GM19351 (cell line): ENCODE measurements around the gene SEMA5A.

Experiments used
- ATAC-seq: cut with Tn5 transposase; IDR thresholded peaks from one replicate; pipeline ENCODE4 v1.9.1; 2021; ENCODE audit warnings: mild to moderate bottlenecking, moderate library complexity; ENCODE audit not compliant: unreplicated experiment

The SEMA5A gene

DNA sequence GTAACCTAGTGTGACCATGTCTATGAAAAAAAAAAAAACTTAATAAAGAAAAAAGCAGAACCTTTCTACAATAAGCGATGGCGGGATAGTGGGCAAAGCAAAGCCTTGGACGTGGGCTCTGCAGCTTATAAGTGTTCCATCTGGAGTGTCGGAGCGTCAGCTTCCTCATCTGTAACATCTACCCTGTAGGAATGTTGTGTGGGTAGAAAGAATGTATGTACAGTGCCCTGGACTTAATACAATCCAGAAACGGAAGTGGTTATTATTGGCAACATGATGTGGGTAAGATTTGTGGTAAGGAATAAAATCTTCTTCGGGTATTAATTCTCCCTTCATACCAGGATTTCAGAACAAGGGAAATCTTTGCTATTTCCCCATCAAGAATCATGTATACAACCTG lies 66.5 kb downstream of the SEMA5A start:
- ATAC-seq: no peak

DNA sequence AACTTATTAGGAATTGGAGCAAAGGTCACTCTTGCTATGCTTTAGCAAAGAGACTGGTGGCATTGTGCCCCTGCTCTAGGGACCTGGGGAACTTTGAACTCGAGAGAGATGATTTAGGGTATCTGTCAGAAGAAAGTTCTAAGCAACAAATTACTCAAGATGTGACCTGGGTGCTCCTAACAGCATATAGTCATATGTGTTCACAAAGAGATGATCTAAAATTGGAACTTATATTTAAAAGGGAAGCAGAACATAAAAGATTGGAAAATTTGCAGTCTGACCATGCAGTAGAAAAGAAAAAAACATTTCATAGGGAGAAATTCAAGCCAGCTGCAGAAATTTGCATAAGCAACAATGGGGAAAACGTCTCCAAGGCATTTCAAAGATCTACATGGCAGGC lies 68.3 kb downstream of the SEMA5A start:
- no peak for ATAC-seq

GRCh38 chr5:9474219-9475002 lies 71.5 kb downstream of the SEMA5A start:
- no peak for ATAC-seq

- no peak for ATAC-seq
These were observed 72.3 kb downstream of the SEMA5A start for GRCh38 chr5:9473624-9474023.

GRCh38 chr5:9470410-9470809 lies 75.5 kb downstream of the SEMA5A start:
- no peak for ATAC-seq

DNA sequence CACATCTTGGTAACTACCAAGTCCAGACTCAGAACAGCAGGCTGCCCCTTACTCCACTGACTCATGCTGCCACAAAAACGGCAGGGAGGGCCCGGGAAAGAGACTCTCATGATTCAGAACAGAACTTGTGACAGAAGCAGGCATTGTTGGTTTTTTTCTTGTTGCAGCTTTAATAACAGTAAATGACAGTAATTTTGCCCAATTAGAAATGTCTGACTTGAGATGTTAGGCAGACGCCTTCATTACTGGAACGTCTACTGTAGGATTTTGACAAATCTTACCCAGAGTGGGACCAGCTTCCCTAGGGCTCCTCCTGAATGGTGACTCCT lies 77.9 kb downstream of the SEMA5A start:
- ATAC-seq: no peak

DNA sequence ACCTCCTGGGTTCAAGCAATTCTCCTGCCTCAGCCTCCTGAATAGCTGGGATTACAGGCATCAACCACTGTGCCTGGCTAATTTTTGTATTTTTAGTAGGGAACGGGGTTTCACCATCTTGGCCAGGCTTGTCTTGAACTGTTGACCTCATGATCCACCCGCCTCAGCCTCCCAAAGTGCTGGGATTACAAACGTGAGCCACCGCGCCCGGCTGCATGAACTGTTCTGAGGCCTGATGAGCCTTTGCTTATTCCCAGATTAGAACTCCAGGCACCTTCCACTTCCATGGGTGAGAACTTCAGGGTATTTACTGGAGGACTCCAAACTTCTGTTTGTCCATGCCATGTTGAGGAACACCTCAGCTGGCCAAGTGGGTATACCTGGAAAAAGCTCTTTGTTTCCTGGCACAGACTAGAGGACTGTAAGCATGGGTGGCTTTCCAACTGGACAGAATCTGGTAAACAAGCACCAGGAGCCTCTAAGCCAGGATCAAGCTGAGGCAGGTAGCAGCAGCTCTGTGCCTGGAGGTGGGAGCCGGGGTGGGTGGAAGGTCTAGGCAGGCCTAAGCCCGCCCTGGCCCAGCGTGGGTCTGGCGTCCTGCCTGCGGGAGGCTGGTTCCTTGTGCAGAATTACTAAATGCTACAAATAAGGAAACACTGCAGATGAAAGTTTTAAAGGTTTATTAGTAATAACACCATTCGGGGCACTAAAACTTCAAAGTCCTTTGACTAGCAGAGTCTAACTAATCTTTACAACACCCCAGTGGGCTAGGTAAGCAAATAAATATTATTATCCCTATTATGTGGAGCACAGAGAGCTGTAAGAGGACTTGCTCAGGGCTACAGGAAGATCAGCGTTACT lies 78.4 kb downstream of the SEMA5A start:
- no peak for ATAC-seq

DNA sequence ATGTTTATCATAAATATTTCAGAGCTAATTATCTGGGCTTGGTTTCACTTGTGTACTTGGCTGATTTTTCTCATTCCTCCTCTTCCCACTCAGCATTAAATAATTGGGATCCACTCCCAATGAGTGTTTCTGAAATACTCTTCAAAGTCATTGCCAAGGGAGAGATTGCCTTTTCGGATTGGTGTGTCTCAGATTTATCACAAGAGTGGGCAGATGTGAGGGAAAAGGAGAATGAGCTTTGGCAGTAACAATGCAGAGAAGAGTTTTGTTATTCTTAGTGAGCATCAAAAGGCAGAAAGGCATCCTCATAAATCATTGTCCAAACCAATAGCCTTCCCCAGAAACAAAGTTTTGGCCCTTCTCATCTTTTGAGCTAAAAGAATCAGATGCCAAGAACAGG lies 79.2 kb downstream of the SEMA5A start:
- no peak for ATAC-seq

- no peak for ATAC-seq
These were observed 81.4 kb downstream of the SEMA5A start for GRCh38 chr5:9464478-9464877.

DNA sequence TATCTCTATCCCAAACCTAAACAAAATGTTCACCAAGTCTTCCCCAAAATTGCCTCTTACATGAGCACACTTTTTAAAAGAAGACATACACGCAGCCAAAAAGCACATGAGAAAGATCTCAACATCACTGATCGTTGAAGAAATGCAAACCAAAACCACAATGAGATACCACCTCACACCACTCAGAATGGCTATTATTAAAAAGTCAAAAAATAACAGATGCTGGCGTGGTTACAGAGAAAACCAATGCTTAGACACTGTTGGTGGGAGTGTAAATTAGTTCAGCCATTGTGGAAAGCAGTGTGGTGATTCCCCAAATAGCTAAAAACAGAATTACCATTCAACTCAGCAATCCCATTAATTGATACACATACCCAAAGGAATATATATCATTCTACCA lies 83.8 kb downstream of the SEMA5A start:
- no peak for ATAC-seq

DNA sequence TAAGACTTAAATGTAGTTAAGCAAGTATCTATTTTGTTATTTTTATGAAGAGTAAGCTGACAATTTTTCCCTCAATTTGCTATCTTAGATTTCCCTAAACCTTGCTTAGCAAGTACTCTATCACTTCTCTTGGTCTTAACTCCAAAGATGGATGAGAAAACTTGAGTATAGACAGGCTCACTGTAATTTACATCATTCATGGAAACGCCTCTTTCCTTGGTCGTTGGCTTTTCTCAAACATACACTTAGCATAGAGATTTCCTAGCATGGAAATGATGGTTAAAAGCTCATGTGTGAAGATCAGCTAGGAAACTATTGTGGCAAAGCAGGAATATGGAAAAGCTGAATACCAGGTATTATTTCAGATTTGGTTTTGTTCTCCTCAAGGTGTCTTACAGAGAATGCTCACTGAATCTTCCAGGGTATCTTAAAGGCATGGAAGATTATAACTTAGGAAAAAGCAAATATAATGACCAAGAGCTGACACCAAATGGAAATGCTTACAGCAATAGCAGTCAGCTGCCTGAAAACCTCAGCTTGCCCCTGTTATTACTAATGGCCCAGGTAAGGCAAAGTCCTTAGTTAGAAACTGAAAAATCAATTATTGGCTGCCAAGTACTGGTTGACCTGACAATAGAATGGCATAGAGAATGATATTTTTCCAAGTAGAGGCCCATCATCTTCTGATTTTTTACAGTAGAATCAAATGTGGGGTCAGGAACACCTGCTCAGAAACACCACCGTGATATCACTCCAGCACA lies 84.8 kb downstream of the SEMA5A start:
- ATAC-seq: no peak

DNA sequence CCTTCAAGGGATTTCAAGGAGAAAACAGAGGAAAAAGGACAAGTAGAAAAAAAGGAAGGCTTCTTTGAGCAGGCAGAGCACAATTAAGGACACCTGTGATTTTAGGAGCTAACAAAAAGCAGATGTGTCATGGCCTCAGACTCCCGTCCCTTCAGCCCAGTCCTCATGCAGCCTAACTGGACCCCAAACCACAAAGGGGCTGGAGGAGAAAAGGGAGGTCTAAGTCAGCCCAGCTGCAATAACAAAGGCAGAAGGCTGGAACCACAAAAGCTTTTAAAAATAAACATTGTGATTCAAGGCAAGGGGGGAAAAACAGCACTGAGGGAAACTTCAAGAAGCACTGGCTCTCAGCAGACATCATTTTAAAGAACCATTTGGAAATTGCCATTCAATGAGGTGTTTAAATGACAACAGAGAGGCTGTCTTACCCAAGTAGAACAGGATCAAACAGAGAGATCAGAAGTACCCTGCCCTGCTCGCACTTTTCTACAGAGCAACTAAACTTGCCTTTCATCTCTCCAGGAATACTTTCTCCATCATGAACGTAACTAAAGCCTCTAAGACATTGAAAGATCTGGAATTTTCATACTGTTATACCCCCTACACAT lies 89.3 kb downstream of the SEMA5A start:
- no peak for ATAC-seq

DNA sequence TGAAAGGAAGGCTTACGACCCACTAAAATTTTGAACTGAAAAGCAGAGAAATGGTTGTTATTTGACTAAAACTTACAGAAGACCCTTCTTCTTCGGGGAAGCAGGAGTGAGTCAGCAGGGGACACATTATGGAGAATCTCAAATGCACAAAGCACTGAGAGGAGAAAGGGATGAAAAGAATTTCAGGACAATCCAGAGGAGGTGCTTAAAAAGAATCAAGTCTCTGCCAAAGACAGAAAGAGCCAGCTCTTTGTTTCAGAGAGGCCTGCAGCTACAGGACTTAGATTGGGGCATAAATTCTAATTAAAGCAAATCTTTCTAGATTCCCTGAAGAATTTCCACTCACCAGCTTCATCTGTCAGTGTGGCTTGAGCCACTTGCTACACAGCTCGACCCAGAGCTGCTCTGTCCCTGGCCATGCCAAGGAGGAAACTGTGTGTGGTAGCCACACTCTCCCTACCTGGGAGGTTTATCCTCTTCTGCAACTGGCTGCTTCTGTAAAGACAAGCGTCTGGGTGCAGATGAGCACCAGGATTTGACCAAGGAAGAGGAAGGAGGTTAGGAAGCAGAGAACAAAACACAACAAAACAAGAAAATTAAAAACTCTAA lies 89.9 kb downstream of the SEMA5A start:
- ATAC-seq: no peak

DNA sequence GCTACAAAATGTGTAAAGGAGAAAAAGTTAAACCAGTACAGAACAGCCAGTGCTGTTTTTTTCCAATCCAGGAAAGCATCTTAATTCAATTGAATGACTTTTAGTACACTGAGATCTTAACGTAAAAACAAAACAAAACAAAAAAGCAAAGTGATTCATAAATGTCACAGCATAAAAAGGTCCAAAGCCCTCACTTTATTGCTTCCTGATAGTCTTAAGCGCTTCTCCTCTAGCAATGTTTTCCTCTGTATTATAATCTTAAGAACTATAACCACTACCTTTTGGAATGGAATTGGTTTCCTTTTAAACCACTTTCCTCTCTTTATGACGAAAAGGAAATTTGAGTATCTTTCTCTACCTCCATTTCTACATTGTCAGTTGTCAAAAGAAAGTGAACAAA lies 91.4 kb downstream of the SEMA5A start:
- no peak for ATAC-seq

DNA sequence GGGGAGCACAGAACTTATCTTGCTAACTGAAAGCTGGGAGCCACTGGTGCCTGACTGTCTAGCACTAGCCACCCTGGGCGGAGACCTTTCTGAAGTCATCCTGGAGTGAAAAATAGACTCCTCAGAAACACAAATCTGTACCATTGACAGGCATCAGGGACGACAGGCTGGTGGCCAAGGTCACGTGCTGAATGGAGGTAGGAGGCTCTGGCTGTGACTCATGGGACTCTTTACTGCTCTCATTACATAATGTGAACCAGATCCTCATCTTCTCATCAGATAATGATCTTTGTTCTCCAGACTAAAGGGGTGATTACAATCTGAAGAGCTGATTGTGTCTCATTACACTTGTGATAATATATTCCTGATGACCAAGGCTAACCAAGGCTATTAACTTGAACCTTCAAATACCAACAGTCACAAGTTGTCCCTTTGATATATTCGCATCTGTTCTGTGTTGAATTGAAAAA lies 91.8 kb downstream of the SEMA5A start:
- ATAC-seq: no peak

DNA sequence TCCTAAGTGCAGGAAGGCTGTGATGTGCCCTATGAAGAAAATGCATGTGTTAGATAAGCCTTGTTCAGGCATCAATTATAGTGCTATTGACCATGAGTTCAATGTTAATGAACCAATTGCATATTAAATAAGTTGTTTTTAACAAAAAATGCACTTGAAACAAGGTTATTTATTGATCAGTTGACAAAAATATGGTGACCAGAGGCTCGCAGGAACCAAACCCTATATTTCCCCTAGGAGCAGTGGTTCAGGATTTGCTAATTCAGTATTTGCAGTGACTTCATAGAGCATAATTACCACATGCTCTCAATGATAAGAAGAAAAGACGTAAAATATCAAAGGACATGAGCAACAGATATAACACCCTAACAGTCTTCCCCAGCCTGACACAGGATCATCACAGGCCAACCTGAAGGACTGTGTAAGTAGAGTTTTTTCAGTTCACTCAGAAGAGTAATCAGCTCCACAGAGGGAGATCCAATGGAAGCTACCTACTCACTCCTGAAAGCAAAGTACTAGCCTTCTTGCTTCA lies 92.3 kb downstream of the SEMA5A start:
- no peak for ATAC-seq

DNA sequence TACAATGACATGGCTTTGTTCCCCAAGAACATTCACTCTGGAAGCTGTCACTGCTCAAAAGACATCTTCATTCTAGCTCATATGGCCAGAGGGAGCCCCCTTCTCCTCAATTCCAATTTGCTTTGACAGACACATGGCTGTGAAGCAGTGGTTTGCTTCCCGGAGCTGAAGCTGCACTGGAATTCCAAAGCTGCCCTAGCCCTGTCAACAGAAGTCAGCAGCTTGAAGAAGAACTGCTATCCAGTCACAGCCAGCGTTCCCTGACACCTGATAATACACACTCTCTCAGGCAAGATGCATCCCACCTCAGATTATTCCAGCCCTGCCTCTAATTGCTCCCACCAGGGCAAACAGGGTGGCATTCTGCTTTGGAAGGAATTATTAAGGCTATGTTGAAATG lies 93.7 kb downstream of the SEMA5A start:
- no peak for ATAC-seq

GRCh38 chr5:9451037-9451436 lies 94.8 kb downstream of the SEMA5A start:
- no peak for ATAC-seq

- no peak for ATAC-seq
These were observed 98.2 kb downstream of the SEMA5A start for GRCh38 chr5:9447691-9448090.

GRCh38 chr5:9445826-9446388 lies 100.0 kb downstream of the SEMA5A start:
- no peak for ATAC-seq
